ENCODE results near the gene MAP1B. TPM values are rescaled to one million over a fixed set of nuclear protein-coding genes. Genes with fewer than 3 reads are reported as not detected.

Gene MAP1B
- total RNA-seq, 1 donor = 164 TPM

DNA sequence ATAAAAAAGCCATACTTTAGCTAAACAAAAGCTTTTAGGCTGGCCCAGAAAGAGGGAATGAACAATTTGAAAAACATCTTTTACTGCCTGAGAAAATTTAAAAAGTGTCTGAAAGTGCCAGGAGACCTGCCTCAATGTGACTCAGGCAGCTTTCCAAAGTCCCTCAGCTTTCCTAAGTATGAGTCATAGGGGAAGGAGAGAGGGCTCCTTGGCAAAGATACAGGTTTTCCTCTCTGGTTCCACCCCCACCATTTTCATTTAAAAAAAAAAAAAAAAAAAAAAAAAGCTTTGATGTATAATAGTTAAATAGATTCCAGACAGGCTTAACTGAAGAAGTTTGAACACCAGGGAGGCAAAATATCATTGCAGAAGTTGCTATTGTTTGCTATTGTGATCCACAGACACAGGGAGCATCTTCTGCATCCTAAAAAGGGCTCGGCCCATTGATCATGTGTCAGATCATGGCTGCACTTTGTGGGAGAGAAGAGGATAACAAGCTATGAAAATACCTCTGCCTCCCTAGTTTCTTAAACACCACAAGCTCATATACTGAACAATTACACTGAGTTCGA, 141.2 kb downstream of the MAP1B start:
- H3K4me1 ChIP-seq (ENCODE audit: insufficient read depth, low read length) = peaks cover 86% of the 10 kb centered on the region
- no peaks in the 10 kb centered on the region for H4K20me1 ChIP-seq (ENCODE audit: insufficient read depth, low read length)
- no peaks in the 10 kb centered on the region for H3K36me3 ChIP-seq (ENCODE audit: insufficient read depth, low read length)
- TF ChIP-seq, protein P1, sequence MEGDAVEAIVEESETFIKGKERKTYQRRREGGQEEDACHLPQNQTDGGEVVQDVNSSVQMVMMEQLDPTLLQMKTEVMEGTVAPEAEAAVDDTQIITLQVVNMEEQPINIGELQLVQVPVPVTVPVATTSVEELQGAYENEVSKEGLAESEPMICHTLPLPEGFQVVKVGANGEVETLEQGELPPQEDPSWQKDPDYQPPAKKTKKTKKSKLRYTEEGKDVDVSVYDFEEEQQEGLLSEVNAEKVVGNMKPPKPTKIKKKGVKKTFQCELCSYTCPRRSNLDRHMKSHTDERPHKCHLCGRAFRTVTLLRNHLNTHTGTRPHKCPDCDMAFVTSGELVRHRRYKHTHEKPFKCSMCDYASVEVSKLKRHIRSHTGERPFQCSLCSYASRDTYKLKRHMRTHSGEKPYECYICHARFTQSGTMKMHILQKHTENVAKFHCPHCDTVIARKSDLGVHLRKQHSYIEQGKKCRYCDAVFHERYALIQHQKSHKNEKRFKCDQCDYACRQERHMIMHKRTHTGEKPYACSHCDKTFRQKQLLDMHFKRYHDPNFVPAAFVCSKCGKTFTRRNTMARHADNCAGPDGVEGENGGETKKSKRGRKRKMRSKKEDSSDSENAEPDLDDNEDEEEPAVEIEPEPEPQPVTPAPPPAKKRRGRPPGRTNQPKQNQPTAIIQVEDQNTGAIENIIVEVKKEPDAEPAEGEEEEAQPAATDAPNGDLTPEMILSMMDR (IDR thresholded peaks at IDR 0.05; ENCODE audit: extremely low read depth, low read depth, low read length) = no peak
- peak; percentile 46 for DNase-seq (ENCODE audit: insufficient read length, low spot score, missing footprints)
- H3K27ac ChIP-seq (ENCODE audit: low read depth, low read length) = peak overlapping the region; percentile 82
- H3K4me3 ChIP-seq (ENCODE audit: insufficient read depth, low read length) = no peak overlapping the region
- no peak overlapping the region for H2AFZ ChIP-seq (ENCODE audit: low read length)
- peaks cover 21% of the 10 kb centered on the region for H3K79me2 ChIP-seq (ENCODE audit: insufficient read depth, low read length)
- H3K4me2 ChIP-seq (ENCODE audit: insufficient read depth, low read length) = peak overlapping the region; percentile 71
- no peaks in the 10 kb centered on the region for H3K9me3 ChIP-seq (ENCODE audit: low read depth, low read length)
- H3K27me3 ChIP-seq (ENCODE audit: insufficient read depth, low read length) = no peaks in the 10 kb centered on the region

DNA sequence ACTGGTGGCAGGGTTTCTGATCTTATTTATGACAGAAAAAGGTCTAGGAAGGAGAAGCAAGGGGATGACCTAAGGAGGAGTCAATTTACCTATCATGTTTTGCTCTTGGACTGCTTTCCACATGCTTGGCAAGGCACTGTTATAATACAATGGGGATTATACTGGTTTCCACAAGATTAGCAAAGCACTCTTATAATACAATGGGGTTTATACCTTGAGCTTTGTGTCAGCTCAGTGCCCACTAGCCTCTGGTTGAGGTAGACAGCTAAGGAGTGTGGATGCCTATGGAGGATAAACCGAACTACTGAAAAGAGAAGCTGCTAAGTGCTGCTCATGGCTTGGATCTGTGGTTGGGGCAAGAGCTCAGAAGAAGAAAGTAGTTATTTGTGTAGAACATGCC, 144.1 kb downstream of the MAP1B start:
- no peak for DNase-seq (ENCODE audit: insufficient read length, low spot score, missing footprints)
- peaks cover 22% of the 10 kb centered on the region for H3K79me2 ChIP-seq (ENCODE audit: insufficient read depth, low read length)
- no peaks in the 10 kb centered on the region for H4K20me1 ChIP-seq (ENCODE audit: insufficient read depth, low read length)
- peaks cover 65% of the 10 kb centered on the region for H3K4me1 ChIP-seq (ENCODE audit: insufficient read depth, low read length)
- no peaks in the 10 kb centered on the region for H3K36me3 ChIP-seq (ENCODE audit: insufficient read depth, low read length)
- H3K4me3 ChIP-seq (ENCODE audit: insufficient read depth, low read length) = no peak overlapping the region
- H3K27ac ChIP-seq (ENCODE audit: low read depth, low read length) = no peak overlapping the region
- H3K9me3 ChIP-seq (ENCODE audit: low read depth, low read length) = no peaks in the 10 kb centered on the region
- H3K27me3 ChIP-seq (ENCODE audit: insufficient read depth, low read length) = no peaks in the 10 kb centered on the region
- H2AFZ ChIP-seq (ENCODE audit: low read length) = no peak overlapping the region
- H3K4me2 ChIP-seq (ENCODE audit: insufficient read depth, low read length) = no peak overlapping the region
- TF ChIP-seq, protein P1 (IDR thresholded peaks at IDR 0.05; ENCODE audit: extremely low read depth, low read depth, low read length) = no peak

DNA sequence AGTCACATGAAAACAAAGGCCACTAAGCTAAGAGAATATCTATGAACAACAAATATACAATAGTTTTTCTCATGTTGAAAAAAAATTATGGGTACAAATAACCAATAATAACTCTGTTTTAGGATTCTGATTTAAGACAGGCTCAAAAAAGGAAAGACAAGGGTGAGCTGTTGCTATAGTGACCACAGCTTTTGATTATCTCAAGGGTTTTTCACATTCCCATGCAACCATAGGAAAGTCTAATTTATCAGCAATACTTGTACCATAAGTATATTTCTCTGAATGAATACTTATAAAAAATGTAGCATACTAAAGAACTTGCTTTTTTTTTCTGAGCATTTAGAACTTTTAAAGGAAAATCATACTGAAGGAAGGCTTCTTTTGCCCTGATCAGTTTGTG, 144.7 kb downstream of the MAP1B start:
- Histone ChIP-seq H3K4me1 (ENCODE audit: insufficient read depth, low read length) (peaks cover 64% of the 10 kb centered on the region), H2AFZ (ENCODE audit: low read length) (no peak overlapping the region), H3K79me2 (ENCODE audit: insufficient read depth, low read length) (peaks cover 22% of the 10 kb centered on the region), H3K4me3 (ENCODE audit: insufficient read depth, low read length) (no peak overlapping the region), H3K36me3 (ENCODE audit: insufficient read depth, low read length) (no peaks in the 10 kb centered on the region), H3K27me3 (ENCODE audit: insufficient read depth, low read length) (no peaks in the 10 kb centered on the region), H4K20me1 (ENCODE audit: insufficient read depth, low read length) (no peaks in the 10 kb centered on the region), H3K4me2 (ENCODE audit: insufficient read depth, low read length) (peak overlapping the region; percentile 5), H3K9me3 (ENCODE audit: low read depth, low read length) (no peaks in the 10 kb centered on the region), H3K27ac (ENCODE audit: low read depth, low read length) (peak overlapping the region; percentile 21)
- no peak for DNase-seq (ENCODE audit: insufficient read length, low spot score, missing footprints)
- TF ChIP-seq, protein P1 (IDR thresholded peaks at IDR 0.05; ENCODE audit: extremely low read depth, low read depth, low read length) = no peak

DNA sequence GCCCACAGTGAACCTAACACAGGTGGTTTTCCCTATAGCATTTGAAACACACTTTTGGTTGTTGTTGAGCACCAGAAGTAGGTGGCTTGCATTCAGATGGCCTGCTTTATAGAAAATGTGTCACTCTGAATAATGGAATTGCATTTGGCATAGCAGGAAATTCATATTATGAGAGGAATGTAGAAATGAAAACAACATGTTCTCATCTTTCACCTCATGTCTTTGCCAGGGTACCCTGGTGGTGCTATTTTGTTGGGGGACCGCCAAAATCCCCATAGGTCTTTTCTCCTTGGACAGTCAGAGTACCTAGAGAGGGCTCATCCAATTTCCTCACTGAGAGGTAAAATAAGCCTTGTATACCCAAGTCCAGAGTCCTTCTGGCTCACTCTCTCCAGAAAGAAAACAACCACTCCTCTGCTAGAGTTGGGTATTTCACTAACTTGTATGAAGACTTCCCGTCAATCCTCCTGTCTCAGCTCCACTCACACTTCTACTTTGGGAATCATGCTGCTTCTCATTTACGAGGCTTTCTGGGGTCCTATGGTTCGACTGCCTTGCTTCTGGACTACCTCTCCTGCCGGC, 145.4 kb downstream of the MAP1B start:
- peak overlapping the region; percentile 29 for H3K4me2 ChIP-seq (ENCODE audit: insufficient read depth, low read length)
- H3K9me3 ChIP-seq (ENCODE audit: low read depth, low read length) = no peaks in the 10 kb centered on the region
- no peak overlapping the region for H2AFZ ChIP-seq (ENCODE audit: low read length)
- H3K27me3 ChIP-seq (ENCODE audit: insufficient read depth, low read length) = no peaks in the 10 kb centered on the region
- peaks cover 22% of the 10 kb centered on the region for H3K79me2 ChIP-seq (ENCODE audit: insufficient read depth, low read length)
- no peaks in the 10 kb centered on the region for H3K36me3 ChIP-seq (ENCODE audit: insufficient read depth, low read length)
- peaks cover 58% of the 10 kb centered on the region for H3K4me1 ChIP-seq (ENCODE audit: insufficient read depth, low read length)
- no peaks in the 10 kb centered on the region for H4K20me1 ChIP-seq (ENCODE audit: insufficient read depth, low read length)
- H3K4me3 ChIP-seq (ENCODE audit: insufficient read depth, low read length) = no peak overlapping the region
- DNase-seq (ENCODE audit: insufficient read length, low spot score, missing footprints) = peak; percentile 79
- H3K27ac ChIP-seq (ENCODE audit: low read depth, low read length) = peak overlapping the region; percentile 21
- TF ChIP-seq, protein P1 (IDR thresholded peaks at IDR 0.05; ENCODE audit: extremely low read depth, low read depth, low read length) = no peak
